ENCODE measurements around the gene NEU2.
"Not testable (repeated sequence)": the region's sequence is repeated elsewhere in the genome, so short reads cannot be mapped to it uniquely, and the experiment has no call there.

Gene NEU2

DNA sequence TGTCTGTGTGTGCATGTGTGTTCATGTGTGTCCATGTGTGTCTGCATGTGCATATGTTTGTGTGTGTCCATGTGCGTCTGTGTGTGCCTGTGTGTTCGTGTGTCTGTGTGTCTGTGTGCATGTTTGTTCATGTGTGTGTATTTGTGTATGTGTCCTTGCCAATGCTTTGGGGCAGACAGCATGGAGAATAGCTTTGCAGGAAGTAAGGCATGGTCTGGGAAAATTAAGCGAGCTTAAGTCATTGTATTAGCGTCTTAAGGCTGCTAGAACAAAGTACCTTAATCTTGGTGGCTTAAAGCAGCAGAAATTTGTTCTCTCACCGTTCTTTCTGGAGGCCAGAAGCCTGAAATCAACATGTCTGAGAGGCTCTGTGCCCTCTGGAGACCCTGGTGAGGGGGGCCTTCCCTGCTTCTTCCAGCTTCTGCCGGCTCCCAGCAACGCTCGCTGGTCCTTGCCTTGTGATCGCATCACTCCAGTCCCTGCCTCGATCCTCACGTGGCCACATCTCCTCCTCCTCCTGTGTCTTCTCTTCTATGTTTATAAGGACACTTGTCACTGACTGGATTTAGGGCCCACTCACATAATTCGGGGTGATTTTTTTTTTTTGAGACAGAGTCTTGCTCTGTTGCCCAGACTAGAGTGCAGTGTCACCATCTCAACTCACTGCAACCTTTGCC is 3.8 kb downstream of the NEU2 start:
- DNase-seq, result no peak

GRCh38 chr2:233037078-233037477 is 4.6 kb downstream of the NEU2 start:
- DNase-seq, result no peak

- no peak for DNase-seq
Measured at GRCh38 chr2:233039212-233039845, 6.9 kb downstream of the NEU2 start.

DNA sequence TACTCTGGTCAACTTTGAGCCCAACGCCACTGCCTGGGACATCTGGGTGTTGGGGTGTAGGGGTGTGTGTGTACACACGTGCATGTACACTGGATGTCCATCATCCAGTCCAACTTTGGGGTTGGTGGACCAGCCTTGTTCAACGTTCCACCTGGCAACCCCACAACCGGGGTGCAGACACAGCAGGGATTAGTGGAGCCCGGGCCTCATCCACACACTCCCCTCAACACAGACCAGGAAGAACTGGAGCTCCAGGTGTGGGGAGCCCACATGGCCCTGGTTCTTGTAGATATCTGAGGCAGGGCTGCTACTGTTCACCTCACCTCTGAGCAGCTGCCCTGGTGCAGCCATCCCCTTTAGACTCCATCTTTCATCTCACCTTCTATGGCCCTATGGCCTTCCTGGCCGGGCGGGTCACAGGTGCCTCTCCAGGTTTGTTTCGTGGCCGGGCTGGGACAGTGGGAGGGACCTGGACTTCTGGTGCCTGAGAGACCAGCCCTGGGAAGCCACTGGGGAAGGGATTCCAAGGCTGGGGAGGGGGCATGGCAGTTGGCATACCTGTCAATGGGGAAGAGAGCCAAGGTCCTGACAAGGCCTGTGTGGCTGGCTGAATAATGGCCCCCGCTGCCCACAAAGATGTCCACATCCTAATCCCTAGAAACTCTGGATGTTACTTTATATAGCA is 7.5 kb downstream of the NEU2 start:
- DNase-seq, result no peak

DNA sequence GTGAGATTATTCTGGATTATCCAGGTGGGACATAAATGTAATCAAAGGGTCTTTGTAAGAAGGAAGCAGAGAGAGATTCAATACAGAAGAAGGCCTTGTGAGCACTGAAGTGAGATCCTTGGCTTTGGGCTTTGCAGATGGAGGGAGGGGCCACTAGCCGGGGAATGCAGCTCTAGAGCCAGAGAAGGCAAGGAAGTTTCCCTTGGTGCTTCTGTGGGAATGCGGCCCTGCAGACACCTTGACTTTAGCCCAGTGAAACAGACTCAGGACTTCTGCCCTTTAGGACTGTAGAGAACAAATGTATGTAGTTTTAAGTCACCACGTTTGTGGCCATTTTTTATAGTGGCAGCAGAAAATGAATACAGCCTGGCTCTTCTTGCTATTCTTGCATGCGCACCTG is 8.1 kb downstream of the NEU2 start:
- DNase-seq, result no peak

GRCh38 chr2:233041722-233042323 is 9.4 kb downstream of the NEU2 start:
- no peak for DNase-seq

DNA sequence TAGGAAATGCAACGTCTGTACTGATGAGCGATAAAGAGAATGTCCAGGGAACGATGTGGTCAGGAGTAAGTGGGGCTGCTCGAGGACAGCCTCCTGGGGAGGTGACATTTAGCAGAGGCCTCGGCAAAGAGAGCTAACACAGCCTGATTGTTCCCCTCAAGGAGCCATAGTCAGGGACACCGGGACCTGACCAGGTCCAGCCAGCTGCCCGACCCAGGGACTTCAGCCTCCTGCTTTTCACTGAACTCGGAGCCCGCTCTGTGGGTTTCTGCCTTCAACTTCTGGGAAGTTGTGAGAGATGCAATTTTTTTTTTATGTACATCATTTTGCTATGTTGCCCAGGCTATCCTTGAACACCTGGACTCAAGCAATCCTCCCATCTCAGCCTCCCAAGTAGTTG is 10.1 kb downstream of the NEU2 start:
- no peak for DNase-seq

DNA sequence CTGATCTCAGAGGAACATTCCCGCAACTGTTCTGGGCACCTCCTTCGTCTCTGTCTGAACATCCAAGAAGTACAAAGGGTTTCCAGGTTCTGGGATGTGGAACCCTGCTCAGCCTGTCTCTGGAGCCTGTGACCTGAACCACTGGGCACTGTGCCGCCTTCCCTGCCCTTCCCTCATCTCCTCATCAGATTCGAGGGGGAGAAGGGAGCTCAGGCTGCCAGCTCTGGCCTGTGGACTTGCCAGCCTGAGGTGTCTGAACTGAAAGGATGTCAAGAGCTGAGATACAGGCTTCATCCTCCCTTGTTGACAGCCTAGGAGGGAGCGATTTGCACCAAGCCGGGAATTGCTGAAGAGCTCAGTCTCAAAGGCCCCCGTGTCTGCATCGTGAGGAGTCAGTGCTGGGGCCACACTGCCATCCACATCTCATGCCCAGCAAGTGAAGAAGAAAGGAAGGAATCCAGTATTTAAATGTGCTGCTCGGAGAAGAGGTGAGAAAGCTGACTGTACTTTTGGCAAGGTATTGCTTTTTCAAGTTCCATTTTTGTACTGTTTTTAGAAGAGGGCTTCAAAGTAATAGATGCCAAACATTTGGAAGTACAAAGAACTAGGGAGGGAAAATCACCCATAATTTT is 12.6 kb downstream of the NEU2 start:
- no peak for DNase-seq

- no peak for DNase-seq
Measured at GRCh38 chr2:233047206-233047605, 14.7 kb downstream of the NEU2 start.

DNA sequence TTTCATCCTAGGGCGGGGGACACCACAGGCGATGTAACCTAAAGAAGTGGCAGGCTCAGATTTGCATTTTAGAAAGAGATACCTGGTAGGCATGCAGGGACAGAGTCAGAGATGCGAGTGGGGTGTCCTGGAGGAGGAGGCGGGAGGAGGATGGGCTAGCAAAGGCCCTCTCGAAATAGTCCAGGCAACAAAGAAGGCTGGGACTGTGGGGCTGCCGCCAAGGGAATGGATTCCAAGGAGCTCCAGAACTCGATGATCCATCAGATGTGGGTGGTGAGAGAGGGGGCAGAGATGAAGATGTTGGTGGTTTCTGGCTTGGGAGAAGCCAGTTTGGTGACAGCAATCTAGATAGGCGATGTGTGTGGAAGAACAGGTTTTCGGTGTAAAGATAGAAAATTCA is 15.2 kb downstream of the NEU2 start:
- no peak for DNase-seq

DNA sequence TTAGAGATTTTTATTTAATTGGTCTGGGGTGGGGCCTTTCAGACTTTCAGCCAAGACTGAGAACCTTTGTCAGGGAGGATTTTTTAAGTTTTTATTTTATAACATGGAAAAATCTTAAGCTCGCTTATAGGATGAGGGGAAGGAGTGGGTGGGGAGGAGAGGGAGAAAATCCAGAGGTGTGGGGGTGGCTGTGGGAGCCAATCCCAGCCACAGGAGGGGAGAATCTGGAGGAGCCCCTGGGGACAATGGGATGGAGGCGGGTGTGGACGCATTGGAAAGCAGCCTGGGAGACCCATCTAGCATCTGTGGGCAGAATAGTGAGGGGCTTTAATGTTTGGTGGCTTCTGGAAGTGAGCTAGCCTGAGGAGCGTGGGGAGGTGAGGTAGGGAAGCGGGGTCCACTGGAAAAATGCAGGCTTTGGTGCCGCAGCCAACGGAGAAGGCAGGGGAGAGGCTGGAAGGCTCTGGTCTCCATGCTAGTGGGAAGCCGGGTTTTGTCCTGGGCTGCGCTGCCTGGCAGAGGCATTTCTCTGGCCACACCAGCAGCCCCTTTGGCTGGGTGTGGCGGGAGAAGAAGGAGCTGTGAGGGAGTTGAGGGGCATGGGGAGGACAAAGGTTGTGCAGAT is 16.2 kb downstream of the NEU2 start:
- DNase-seq, result no peak

DNA sequence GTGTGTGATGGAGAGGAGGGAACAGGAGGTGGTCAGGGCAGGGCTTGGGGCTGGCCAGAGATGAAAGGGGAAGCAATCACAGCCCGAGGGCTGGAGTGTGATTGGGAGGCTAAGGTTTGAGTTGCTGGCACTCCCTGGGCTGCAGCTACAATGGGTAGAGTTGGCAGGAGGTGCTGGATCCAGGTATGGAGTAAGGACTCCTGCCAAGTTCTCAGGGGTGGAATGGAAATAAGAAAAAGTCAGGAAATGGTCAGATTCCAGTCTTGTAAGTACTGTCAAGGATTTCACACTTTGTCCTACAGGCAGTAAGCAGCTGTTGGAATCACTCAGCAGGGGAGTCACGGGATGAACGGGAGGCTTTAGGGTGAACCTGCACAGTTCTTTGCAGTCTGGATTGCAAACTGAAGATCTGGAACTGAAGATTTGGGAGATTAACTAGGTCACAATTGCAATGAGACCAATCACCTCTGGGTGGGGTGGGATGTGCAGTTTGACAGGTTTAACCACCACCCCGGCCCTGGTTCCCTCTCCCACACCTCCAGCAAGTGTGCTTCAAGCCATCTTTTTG is 16.8 kb downstream of the NEU2 start:
- DNase-seq, result no peak

- DNase-seq, result no peak
Measured at GRCh38 chr2:233051241-233052149, 19.0 kb downstream of the NEU2 start.

- DNase-seq, result not testable (repeated sequence)
Measured at GRCh38 chr2:233052517-233052916, 20.0 kb downstream of the NEU2 start.

DNA sequence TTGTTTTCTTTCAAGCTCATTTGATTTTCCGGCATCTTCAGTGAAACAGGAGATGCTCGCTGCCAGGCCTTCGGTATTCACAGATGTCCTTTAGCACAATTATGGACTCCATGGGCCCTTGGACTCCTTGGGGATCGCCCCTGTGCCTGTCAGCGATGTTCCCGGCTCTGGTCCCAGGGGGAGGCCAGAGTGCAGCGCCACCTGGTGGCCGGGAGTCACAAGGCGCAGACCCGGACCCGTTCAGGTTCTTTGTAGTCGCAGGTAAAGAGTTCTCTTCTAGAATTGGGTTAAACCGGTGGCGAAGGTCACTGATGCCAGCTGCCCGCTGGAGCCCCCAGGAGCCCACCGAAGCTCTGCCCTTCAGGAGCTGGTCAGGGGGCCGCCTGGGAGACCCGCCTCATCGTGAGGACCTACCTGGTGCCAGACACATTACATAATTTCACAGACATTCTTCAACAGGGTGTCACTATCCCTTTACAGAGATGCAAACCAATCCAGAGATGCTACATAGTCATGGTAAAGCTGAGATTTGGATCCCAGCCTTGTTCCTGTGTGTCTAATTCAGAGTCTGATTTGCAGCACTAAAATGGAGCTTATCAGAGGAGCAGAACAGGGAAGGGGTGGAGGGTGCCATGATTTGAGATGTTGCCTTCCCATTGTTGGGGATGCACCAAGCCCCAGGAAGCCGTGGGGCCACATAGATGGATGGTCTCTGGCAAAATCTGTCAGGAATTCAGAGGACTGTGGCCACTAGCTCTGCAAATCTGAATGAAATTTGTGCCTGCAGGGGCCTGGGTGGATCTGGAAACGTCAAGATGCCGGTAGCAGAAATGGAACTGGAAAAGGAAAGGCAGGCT is 21.7 kb downstream of the NEU2 start:
- DNase-seq, result peak in 1 of 2 experiments; percentile 24

DNA sequence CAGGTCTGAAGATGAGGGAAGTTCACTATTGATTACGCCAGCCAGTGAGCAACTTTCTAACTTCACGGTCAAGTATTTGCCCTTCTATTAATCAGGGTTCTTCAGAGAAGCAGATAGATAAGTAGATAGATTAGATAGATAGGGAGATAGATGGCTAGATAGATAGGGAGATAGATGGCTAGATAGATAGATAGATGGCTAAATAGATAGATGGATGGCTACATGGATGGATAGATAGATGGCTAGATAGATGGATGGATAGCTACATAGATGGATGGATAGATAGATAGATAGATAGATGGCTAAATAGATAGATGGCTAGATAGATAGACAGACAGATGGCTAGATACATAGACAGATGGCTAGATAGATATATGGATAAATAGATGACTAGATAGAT is 22.9 kb downstream of the NEU2 start:
- no peak for DNase-seq

GRCh38 chr2:233056961-233057605 is 24.6 kb downstream of the NEU2 start:
- no peak for DNase-seq

- no peak for DNase-seq
Measured at GRCh38 chr2:233058717-233059546, 26.5 kb downstream of the NEU2 start.

GRCh38 chr2:233059547-233059796 is 27.0 kb downstream of the NEU2 start:
- DNase-seq, result no peak

Measured in NCI-H446 (cell line).